ENCODE data around the gene PLXNA2.

The PLXNA2 gene

DNA sequence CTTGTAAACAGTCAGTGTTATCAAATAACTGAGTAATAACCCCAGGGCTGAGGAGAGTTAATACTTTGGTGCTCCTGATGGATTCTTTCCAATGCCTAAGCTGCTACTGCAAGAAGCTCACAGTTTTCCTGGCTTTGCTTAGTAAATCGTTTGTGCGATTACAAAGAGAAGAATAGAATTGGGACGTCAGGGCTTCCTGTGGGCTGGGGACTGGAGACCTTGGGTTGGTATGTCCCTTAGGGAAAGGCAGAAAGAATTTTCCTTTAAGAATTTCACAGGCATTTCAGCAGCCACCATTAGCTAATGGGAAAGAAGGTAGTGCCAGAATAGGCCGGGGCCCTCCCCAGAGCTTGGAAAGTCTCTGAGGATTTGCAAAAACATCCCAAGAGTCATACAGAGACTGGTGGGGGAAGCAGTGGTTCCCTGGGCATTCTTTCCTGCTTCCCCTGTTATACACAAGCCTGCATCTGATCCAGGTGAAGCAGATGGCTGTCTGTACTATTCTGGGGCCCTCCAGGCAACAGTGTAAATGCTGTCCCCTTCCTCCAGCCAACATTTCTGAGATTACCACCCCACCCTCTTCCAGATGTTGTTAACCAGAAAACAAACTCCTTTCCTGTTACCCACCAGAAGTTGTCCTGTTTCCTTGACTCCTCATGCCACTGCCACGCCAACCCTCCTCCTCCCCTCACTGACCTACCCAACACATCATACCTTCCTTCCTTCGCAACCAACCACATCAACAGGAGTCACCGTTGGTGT is 40.2 kb downstream of the PLXNA2 start:
- H3K9me3 ChIP-seq (ENCODE audit: control insufficient read depth, insufficient read depth, low read length): no peaks in the 10 kb centered on the region
- no peaks in the 10 kb centered on the region; the same call in 1 of the 2 replicates for H3K36me3 ChIP-seq (ENCODE audit: insufficient read depth, low read length)
- H3K9ac ChIP-seq (ENCODE audit: low read depth, low read length): no peak overlapping the region
- peaks cover 8% of the 10 kb centered on the region; the same call in 1 of the 2 replicates for H3K4me1 ChIP-seq (ENCODE audit: insufficient read depth, low read length)

DNA sequence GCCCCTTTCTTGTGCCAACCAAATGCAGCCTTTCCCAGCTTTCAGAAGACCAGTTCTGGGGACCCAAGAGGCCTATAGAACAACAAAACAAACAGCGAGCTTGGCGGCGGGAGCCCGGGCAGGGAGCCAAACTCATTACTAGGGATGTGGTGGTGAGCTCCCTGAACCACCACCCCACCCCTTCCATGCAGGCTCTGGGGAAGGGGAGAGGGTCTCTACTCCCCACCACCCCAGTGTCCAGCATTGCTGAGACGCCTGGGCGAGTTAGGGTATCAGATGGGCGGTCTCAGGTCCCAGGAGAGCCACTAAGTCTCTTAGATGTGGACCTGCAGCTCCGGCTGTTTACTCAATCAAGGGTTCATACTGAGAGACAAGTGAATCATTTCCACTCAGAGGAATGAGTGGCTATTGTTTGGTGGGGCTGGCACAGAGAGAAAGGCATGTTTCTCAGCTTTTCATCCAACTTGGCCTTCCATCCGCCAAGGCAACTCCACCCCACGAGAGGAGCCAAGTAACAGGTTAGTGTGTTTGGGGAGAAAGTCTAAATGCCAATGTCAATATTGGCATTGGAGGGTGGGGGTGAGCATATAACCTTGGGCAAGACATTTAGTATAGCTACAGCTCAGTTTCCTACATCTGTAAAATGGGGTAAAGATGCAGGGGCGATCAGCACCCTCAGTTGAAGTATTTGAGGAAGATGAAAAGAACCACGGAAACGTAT is 40.9 kb downstream of the PLXNA2 start:
- Histone ChIP-seq H3K9me3 (ENCODE audit: control insufficient read depth, insufficient read depth, low read length) (no peaks in the 10 kb centered on the region), H3K4me1 (ENCODE audit: insufficient read depth, low read length) (peaks cover 8% of the 10 kb centered on the region; the same call in 1 of the 2 replicates), H3K9ac (ENCODE audit: low read depth, low read length) (no peak overlapping the region), H3K36me3 (ENCODE audit: insufficient read depth, low read length) (no peaks in the 10 kb centered on the region)

DNA sequence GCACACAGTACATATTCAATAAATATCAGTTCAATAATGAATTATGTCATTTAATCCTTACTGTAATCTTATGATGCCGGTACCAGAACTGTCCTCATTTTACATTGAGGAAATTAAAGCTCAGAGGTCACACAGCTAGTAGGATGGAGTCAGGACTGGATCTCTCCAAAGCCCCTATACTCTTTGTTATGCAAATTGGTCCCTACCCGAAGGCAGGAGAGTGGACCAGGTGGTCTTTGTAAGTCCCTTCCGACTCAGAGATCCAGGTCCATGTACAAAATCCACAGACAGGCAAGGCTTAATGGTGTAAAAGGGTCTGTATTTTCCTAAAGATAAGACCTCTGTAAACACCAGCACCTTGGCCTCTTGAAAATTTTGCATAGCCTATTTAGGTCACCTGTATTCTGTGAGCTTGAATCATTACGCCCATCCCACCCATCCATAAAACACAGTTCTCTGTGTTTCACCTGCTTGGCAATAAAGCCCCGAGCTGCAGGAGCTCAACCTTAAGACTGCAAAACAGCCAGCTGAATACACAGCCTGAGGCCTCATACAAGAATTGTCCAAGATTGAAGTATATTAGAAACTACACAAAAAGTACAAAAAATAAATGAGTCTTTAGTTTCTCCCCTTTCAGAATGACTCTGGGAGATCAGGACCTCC is 41.7 kb downstream of the PLXNA2 start:
- H3K36me3 ChIP-seq (ENCODE audit: insufficient read depth, low read length): no peaks in the 10 kb centered on the region
- no peak overlapping the region for H3K9ac ChIP-seq (ENCODE audit: low read depth, low read length)
- peaks cover 2% of the 10 kb centered on the region; the same call in 1 of the 2 replicates for H3K4me1 ChIP-seq (ENCODE audit: insufficient read depth, low read length)
- no peaks in the 10 kb centered on the region for H3K9me3 ChIP-seq (ENCODE audit: control insufficient read depth, insufficient read depth, low read length)

- no peaks in the 10 kb centered on the region for H3K4me1 ChIP-seq (ENCODE audit: insufficient read depth, low read length)
- H3K9ac ChIP-seq (ENCODE audit: low read depth, low read length): no peak overlapping the region
- no peaks in the 10 kb centered on the region for H3K36me3 ChIP-seq (ENCODE audit: insufficient read depth, low read length)
- H3K9me3 ChIP-seq (ENCODE audit: control insufficient read depth, insufficient read depth, low read length): no peaks in the 10 kb centered on the region
Measured at GRCh38 chr1:208201229-208201628, 43.0 kb downstream of the PLXNA2 start.

- no peaks in the 10 kb centered on the region for H3K36me3 ChIP-seq (ENCODE audit: insufficient read depth, low read length)
- no peaks in the 10 kb centered on the region for H3K9me3 ChIP-seq (ENCODE audit: control insufficient read depth, insufficient read depth, low read length)
- H3K9ac ChIP-seq (ENCODE audit: low read depth, low read length): no peak overlapping the region
- no peaks in the 10 kb centered on the region for H3K4me1 ChIP-seq (ENCODE audit: insufficient read depth, low read length)
Measured at GRCh38 chr1:208200116-208200515, 44.1 kb downstream of the PLXNA2 start.

DNA sequence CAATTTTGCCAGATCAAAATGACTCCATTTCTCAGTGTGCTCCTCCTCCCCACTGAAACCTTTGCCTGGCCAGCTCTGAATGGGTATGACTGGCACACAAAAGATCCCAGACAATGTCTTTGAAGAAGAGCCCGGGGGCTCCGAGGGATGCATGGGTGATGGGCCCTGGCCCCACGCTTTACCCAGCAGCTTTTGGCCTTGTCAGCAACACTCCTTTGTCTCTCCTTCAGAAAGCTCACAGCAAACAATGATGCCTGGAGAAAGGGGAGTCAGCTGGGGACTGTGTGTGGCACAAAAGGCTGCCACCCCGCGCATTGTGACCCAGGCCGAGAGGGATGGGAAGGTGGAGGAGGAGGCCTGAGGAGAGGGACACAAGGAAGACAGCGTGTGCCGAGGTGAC is 45.9 kb downstream of the PLXNA2 start:
- H3K9ac ChIP-seq (ENCODE audit: low read depth, low read length): no peak overlapping the region
- H3K36me3 ChIP-seq (ENCODE audit: insufficient read depth, low read length): no peaks in the 10 kb centered on the region
- peaks cover under 1% of the 10 kb centered on the region; the same call in 1 of the 2 replicates for H3K4me1 ChIP-seq (ENCODE audit: insufficient read depth, low read length)
- no peaks in the 10 kb centered on the region for H3K9me3 ChIP-seq (ENCODE audit: control insufficient read depth, insufficient read depth, low read length)

DNA sequence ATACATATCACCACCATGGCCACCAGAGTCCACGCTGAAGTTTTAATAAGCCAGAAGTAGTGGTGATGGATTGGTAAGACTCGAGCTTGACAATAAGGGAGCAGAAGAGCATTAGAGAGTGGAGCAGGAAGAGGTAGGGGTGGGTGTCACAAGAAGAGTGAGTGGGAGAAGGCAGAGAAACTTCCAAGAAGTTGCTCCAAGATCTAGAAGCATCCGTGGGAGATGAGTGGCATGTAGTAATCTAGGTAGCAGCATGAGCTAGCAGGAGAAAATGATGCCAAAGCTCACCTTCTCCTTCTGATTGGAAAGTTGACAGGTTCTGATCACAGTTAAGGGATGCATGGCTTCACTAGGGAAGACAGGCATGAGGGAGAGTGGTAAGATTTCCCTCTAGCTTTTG is 49.2 kb downstream of the PLXNA2 start:
- Histone ChIP-seq H3K36me3 (ENCODE audit: insufficient read depth, low read length) (no peaks in the 10 kb centered on the region), H3K9ac (ENCODE audit: low read depth, low read length) (no peak overlapping the region), H3K9me3 (ENCODE audit: control insufficient read depth, insufficient read depth, low read length) (no peaks in the 10 kb centered on the region), H3K4me1 (ENCODE audit: insufficient read depth, low read length) (peaks cover 5% of the 10 kb centered on the region; the same call in 1 of the 2 replicates)

GRCh38 chr1:208192995-208193394 is 51.2 kb downstream of the PLXNA2 start:
- peaks cover 5% of the 10 kb centered on the region; the same call in 1 of the 2 replicates for H3K4me1 ChIP-seq (ENCODE audit: insufficient read depth, low read length)
- H3K9me3 ChIP-seq (ENCODE audit: control insufficient read depth, insufficient read depth, low read length): no peaks in the 10 kb centered on the region
- H3K36me3 ChIP-seq (ENCODE audit: insufficient read depth, low read length): no peaks in the 10 kb centered on the region
- no peak overlapping the region for H3K9ac ChIP-seq (ENCODE audit: low read depth, low read length)

GRCh38 chr1:208190784-208191183 is 53.4 kb downstream of the PLXNA2 start:
- Histone ChIP-seq H3K9me3 (ENCODE audit: control insufficient read depth, insufficient read depth, low read length) (no peaks in the 10 kb centered on the region), H3K36me3 (ENCODE audit: insufficient read depth, low read length) (no peaks in the 10 kb centered on the region), H3K4me1 (ENCODE audit: insufficient read depth, low read length) (peaks cover 5% of the 10 kb centered on the region; the same call in 1 of the 2 replicates), H3K9ac (ENCODE audit: low read depth, low read length) (no peak overlapping the region)

- peaks cover 5% of the 10 kb centered on the region; the same call in 1 of the 2 replicates for H3K4me1 ChIP-seq (ENCODE audit: insufficient read depth, low read length)
- H3K36me3 ChIP-seq (ENCODE audit: insufficient read depth, low read length): no peaks in the 10 kb centered on the region
- no peak overlapping the region for H3K9ac ChIP-seq (ENCODE audit: low read depth, low read length)
- no peaks in the 10 kb centered on the region for H3K9me3 ChIP-seq (ENCODE audit: control insufficient read depth, insufficient read depth, low read length)
Measured at GRCh38 chr1:208189716-208190115, 54.5 kb downstream of the PLXNA2 start.

DNA sequence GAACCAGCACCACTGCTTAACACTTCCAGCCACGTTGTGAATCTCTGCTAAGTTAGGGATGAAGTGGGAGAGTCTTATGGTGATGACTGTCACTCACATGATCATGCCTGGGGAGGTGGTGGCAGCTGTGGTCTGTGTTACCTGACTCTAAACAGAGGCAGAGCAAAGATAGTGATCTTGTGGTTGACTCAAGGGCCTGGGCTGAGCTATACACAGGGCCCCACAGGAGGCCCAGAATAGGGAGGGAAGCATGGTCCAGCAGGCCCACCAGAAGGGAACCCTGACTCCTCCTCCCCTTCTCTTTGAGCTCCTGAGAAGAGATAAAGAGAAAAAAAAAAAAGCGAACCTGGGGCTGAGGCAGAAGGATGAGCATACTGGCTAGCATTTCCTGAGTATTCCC is 55.0 kb downstream of the PLXNA2 start:
- Histone ChIP-seq H3K4me1 (ENCODE audit: insufficient read depth, low read length) (peaks cover 10% of the 10 kb centered on the region; the same call in 1 of the 2 replicates), H3K9me3 (ENCODE audit: control insufficient read depth, insufficient read depth, low read length) (no peaks in the 10 kb centered on the region), H3K9ac (ENCODE audit: low read depth, low read length) (no peak overlapping the region), H3K36me3 (ENCODE audit: insufficient read depth, low read length) (no peaks in the 10 kb centered on the region)

DNA sequence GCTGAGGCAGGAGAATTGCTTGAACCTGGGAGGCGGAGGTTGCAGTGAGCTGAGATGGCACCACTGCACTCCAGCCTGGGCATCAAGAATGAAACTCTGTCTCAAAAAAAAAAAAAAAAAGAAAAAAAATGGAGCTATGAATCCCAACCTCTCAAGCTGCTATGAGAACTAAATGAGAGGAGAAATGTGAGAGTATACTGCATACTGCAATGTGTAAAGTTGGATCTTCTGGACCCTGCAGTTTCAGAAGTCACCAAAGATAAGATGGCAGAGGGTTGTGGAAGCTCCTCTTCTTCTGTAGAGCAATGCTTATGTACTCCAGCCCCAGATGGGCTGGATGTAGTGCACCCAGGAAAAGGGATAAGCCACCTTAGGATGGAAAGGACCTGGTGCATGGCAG is 55.6 kb downstream of the PLXNA2 start:
- Histone ChIP-seq H3K9ac (ENCODE audit: low read depth, low read length) (no peak overlapping the region), H3K36me3 (ENCODE audit: insufficient read depth, low read length) (no peaks in the 10 kb centered on the region), H3K9me3 (ENCODE audit: control insufficient read depth, insufficient read depth, low read length) (no peaks in the 10 kb centered on the region), H3K4me1 (ENCODE audit: insufficient read depth, low read length) (peaks cover 11% of the 10 kb centered on the region; the same call in 1 of the 2 replicates)

DNA sequence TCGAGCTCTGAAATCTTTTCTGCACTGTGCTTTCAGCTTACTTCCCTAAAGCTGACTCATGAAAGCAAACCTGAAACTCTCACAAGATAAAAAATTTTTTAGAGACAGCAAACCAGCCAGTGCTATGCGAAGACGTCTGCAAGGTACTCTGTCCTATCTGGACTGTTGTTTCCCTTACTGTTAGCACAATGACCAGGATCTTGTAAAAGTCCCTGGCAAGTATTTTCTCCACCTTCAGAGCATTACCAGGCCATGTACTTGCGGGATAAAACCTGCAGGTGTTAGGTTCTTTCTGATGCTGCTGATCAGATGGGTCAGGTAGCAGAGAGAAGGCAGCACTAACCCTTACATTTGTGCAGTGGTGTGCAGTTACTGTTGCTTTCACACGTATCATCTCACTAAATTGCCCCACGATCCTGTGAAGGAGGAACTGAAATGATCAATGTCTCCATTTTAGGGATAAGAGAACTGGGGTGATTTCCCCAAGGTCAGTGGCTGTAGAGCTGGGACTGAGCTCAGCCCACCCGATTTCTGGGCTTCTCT is 56.6 kb downstream of the PLXNA2 start:
- Histone ChIP-seq H3K4me1 (ENCODE audit: insufficient read depth, low read length) (peaks cover 10% of the 10 kb centered on the region; the same call in 1 of the 2 replicates), H3K9ac (ENCODE audit: low read depth, low read length) (no peak overlapping the region), H3K9me3 (ENCODE audit: control insufficient read depth, insufficient read depth, low read length) (no peaks in the 10 kb centered on the region), H3K36me3 (ENCODE audit: insufficient read depth, low read length) (no peaks in the 10 kb centered on the region)

DNA sequence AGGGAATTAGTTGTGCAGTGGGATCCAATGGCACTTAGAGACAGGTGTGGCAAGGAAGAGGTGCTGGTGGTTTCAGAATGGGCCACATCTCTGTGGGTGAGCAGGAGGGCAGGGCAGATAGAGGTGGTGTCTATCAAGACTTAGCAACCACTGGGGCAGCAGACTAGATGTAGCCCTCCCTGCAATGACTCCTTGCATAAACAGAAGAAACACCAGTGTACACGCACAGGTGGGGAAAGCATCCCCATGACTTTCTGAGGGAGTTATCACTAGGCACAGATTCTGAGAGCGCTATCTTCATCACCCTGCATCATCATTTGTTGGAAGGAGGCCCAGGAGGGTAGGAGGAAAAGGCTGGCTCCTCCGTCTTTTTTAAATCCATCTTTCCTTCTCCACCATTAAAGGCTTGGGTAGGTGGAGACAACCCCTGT is 58.4 kb downstream of the PLXNA2 start:
- peaks cover 16% of the 10 kb centered on the region; the same call in 1 of the 2 replicates for H3K4me1 ChIP-seq (ENCODE audit: insufficient read depth, low read length)
- no peak overlapping the region for H3K9ac ChIP-seq (ENCODE audit: low read depth, low read length)
- H3K9me3 ChIP-seq (ENCODE audit: control insufficient read depth, insufficient read depth, low read length): no peaks in the 10 kb centered on the region
- H3K36me3 ChIP-seq (ENCODE audit: insufficient read depth, low read length): no peaks in the 10 kb centered on the region

Data from ES-I3 (cell line).